Fibroblast of skin of scalp (primary cell): ENCODE measurements around the gene MNT. TPM values are rescaled to one million over a fixed set of nuclear protein-coding genes. Genes with fewer than 3 reads are reported as not detected.
"Not testable (repeated sequence)": the region's sequence is repeated elsewhere in the genome, so short reads cannot be mapped to it uniquely, and the experiment has no call there.

ENCODE experiments used
- DNase-seq: peaks from one replicate; pipeline ENCODE4 v3.0.0-alpha.2; 2013
- polyA plus RNA-seq, 2 experiments: library from polyadenylated mRNA; unstranded; fragments of 120-200 nt; gene quantifications; one replicate each; pipeline ENCODE4 v1.2.1, GENCODE V29; 2013; ENCODE audit not compliant: insufficient read length in 2 of 2

The MNT gene, protein sequence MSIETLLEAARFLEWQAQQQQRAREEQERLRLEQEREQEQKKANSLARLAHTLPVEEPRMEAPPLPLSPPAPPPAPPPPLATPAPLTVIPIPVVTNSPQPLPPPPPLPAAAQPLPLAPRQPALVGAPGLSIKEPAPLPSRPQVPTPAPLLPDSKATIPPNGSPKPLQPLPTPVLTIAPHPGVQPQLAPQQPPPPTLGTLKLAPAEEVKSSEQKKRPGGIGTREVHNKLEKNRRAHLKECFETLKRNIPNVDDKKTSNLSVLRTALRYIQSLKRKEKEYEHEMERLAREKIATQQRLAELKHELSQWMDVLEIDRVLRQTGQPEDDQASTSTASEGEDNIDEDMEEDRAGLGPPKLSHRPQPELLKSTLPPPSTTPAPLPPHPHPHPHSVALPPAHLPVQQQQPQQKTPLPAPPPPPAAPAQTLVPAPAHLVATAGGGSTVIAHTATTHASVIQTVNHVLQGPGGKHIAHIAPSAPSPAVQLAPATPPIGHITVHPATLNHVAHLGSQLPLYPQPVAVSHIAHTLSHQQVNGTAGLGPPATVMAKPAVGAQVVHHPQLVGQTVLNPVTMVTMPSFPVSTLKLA
- 15.1 TPM for polyA plus RNA-seq (2013, experiment 1 of 2; ENCODE audit: insufficient read length)
- 13.8 TPM for polyA plus RNA-seq (2013, experiment 2 of 2; ENCODE audit: insufficient read length)

DNA sequence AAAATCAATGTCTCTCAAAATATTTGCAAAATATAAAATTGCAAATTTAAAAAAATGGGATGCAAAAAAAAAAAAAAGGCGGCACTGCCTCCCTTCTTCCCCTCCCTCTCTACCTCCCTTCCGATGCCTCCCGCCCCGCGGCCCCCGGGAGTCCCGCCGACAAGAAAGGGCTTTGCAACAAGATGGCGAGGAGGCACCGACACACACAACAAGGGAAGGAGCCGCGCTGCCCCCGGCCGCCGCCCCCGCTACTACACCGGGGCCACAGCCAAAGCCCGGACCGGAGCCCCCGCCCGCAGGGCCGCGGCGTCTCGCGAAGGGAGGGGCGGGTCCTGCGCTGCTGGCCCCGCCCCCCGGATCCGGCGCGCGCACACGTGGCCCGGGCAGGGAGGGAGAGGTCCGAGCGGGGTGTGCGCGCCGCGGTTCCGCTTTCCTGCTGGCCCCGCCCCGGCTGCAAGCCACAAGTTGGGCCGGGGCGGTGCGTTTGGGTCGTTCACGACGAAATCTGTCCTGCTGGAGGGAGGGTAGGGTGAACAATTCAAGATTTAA lies at the start of gene MNT:
Gene MNT, minus strand, starts transcription at position 184 of the 549 bp plus-strand sequence. CDS start 348 bp downstream, outside the sequence.
- peak; percentile 97 for DNase-seq

- DNase-seq = no peak
Observed at GRCh38 chr17:2450016-2450650, 49.3 kb upstream of the MNT start.

DNA sequence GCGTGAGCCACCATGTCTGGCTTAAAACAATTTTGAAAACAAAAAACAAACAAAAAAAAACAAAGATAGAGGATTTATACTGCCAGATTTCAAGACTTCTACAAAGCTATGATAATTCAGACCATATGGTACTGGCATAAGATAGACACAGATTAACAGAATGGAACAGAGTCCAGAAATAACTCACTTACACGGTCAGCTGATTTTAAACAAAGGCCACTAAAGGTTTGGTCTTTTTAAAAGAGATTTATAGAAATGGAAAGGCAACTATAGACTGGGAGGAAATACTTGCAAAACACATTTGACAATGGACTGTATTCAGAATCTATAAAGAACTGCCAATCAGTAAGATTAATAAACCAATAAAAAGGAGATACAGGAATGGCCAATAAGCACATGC lies 48.6 kb upstream of the MNT start:
- DNase-seq = peak; percentile 10

- not testable (repeated sequence) for DNase-seq
Observed at GRCh38 chr17:2447479-2447878, 46.6 kb upstream of the MNT start.

DNA sequence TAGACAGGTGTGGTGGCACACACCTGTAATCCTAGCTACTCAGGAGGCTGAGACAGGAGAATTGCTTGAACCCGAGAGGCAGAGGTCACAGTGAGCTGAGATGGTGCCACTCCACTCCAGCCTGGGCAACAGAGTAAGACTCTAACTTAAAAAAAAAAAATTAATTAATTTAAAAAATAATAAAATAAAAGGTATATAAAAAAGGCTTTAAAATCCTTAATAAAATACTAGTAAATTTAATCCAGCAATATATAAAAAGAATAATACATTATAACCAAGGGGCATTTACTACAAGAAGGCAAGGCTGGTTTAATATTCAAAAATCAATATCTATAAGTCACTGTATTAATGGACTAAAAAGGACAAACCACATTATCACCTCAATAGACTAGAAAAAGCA lies 44.8 kb upstream of the MNT start:
- no peak for DNase-seq

DNA sequence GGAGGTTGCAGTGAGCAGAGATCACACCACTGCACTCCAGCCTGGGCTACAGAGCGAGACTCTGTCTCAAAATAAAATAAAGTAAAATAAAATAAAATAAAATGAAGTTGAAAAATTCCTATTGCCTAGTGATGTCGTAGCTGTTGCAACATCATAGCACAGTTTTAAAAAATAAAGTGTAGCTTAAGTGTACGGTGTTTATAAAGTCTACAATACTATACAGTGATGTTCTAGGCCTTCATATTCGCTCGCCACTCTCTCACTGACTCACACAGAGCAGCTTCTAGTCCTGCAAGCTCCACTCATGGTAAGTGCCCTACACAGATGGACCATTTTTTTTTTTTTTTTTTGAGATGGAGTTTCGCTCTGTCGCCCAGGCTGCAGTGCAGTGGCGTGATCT lies 43.5 kb upstream of the MNT start:
- no peak for DNase-seq

GRCh38 chr17:2442166-2442565 lies 41.3 kb upstream of the MNT start:
- DNase-seq = no peak

DNA sequence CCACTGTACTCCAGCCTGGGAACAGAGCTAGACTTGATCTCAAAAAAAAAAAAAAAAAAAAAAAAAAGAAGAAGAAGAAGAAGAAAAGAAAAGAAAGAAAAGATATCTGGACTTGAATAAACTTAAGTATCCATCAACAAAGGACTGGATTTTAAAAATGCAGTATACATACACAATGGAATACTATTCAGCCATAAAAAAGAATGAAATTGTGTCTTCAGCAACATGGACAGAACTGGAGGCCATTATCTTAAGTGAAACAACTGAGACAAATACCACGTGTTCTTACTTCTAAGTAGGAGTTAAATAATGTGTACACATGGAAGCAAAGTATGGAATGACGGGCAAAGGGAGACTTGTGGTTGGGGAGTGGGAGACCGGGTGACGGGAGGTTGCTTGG lies 40.1 kb upstream of the MNT start:
- DNase-seq = no peak

DNA sequence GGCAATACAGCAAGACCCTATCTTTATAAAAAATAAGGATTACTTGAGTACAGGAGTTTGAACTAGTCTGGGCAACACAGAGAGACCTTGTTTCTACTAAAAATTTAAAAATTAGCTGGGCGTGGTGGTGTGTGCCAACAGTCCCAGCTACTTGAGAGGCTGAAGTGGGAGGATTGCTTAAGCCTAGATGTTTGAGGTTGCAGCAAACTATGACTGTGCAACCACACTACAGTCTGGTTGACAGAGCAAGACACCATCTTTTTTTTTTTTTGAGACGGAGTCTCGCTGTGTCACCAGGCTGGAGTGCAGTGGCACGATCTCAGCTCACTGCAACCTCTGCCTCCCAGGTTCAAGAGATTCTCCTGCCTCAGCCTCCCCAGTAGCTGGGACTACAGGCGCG lies 39.1 kb upstream of the MNT start:
- peak; percentile 30 for DNase-seq

DNA sequence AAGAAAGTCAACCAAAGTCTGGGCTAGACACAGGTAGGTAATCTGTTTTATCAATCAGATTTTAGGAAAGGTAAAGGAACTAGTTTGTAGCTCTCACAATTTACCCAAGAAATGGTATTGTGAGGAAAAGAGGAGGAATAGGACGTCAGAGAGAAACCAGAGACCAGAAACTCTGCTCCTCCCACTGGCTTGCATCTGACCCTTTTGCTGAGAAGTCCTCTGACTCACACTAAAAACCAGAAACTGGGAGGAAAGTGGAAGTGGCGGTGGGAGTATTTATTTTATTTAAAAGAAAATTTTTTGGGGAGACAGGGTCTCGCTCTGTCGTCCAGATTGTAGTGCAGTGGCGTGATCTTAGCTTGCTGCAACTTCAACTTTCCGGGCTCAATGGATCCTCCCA lies 38.0 kb upstream of the MNT start:
- peak; percentile 15 for DNase-seq

- no peak for DNase-seq
Observed at GRCh38 chr17:2436316-2436905, 35.6 kb upstream of the MNT start.

DNA sequence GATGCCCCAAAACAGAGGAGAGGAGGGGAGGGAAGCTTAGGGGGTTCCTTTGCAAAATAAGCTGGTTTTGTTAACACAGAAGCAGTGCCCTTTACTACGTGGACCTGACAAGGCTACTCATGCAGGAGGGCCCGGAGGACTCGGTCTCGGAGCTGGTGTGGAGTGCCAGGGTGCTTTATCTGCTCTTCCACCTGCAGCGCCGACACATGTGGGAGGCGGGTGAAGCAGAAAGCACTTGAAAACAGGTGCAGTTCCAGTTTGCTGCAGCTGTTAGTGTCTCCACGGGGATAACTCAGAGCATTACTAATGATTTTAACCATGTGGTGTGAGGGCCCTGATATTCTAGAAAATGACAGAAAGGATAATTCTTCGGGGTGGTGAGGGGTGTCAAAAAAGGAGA lies 35.0 kb upstream of the MNT start:
- no peak for DNase-seq

DNA sequence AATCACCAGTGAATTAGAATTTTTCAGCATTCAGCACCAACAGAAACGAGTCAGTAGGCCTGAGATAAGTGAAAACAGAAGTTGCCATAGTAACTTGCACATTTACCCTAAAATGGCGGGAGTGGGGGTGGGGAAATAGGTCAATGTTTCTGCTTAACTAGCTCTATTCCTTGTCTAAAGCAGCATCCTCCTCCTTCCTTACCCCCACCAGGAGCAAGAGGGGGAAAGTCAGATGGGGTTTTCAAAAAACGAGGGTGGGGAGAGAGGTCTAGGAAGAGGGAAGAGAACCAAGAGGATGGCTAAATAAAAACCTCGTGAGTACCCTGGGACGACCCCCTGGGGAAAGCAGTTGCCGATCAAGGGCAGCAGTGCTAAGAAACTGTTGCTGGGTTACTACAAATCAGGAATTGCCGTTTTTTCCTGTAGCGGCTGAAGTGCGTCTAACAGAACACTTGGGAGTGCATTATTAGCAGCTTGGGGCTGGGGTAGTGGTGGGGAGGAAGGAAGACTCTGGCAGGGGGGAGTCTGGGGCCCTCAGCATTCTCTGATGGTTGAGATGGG lies 34.4 kb upstream of the MNT start:
- DNase-seq = peak; percentile 44

DNA sequence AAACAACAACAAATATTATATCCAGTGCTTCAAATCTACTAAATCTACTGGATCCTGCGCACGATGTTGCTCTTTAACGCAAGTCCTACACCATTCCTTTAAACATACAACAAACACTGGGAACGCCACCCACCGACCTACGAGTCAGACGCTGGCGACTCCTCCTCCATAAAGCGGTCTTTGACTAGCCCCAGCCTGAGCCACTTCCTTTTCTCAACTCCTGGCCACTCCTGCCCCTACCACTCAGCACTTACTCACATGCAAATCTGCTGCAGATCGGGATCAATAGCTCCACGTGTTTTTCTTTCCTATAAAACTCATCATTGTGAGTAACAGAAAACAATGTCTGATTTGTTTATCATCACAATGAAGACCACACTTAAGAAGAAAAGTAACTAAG lies 32.8 kb upstream of the MNT start:
- no peak for DNase-seq

- DNase-seq = no peak
Observed at GRCh38 chr17:2427910-2428309, 27.1 kb upstream of the MNT start.

DNA sequence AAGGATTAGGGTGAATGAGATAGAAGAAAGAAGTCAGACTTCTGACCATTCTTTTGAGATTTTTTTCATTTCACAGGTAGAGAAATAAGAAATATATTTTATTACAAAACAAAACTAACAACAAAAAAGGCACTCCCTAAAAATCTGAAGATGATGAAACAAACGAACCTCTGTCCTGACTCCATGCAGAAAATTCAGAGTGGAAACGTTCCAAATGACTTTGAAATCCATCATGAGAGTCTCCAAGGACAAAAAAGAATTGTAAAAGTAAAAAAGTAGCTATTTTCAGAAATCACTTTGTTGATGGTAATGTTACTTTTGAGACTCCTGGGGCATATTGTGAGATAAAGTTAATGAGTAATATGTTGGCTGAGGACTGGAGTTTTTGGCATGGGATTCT lies 26.4 kb upstream of the MNT start:
- DNase-seq = no peak

- no peak for DNase-seq
Observed at GRCh38 chr17:2423271-2423670, 22.4 kb upstream of the MNT start.

DNA sequence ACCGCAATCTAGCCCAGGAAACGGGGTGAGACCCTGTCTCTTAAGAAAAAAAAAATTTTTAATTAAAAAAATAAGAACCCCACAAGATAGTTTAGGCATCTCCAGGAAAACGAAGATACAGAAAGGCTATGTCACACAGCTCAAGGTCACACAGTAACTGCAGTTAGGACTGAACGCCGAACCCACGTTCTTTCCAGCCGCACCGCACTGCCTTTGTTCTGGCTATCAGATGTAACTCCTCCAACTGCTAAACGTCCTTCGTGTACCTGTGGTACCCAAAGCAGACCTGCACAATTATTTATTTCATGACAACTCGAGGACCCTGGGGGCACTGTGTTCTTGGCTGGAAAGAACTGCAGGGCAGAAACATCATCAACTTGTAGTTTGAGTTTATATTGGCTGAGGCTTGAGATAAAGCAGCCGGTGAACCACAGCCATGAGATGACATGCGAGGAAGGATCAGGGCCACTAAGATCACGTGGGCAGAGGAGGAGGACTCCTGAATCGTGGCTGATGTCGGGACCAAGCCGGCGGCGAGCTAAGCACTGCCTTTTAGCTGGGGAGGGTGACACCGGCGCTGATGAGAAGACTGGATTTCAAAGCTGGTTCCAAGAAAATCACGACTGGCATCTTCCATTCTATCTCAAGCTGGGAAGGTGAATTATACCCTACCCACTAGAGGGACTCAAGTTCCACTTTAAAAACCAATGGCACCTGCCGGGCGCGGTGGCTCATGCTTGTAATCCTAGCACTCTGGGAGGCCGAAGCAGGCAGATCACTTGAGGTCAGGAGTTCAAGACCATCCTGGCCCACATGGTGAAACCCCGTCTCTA lies 20.7 kb upstream of the MNT start:
- no peak for DNase-seq

DNA sequence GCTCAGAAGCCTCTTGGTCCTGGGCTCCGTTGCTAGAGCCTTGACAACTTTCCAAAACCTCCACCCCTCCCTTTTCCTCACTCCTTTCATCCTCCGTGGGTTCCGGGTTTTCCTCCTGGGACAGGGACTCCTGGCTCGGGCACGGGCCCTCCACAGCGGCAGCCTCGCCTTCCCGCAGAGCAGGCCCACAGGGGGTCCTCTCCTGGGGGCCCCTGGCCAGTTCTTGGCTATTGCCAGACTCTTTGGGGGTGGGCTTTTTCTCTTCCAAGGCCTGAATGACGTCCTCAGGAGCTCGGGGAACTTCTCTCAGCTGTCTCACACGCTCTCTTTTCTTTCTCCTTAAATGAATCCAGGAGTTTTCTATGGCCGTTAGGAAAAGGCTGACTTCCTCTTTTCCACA lies 19.3 kb upstream of the MNT start:
- no peak for DNase-seq

DNA sequence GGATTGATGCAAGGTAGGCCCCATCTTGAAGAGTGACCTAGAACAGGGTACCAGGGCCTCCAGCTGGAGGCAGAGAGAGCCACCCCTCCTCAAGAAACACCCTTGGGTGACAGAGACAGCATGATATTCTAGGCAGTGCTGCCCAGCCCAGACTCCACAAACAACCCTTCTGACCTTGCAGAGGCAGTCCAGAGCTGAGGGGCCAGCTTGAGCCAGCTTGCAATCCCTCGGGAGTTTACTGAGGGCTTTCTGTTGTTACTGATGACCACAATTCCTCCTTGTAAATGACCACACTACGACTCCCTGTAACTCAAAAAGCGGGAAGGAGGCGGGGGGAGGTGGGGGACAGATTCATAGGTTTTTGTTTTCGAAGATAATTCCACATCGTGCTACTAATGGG lies 18.6 kb upstream of the MNT start:
- DNase-seq = no peak

DNA sequence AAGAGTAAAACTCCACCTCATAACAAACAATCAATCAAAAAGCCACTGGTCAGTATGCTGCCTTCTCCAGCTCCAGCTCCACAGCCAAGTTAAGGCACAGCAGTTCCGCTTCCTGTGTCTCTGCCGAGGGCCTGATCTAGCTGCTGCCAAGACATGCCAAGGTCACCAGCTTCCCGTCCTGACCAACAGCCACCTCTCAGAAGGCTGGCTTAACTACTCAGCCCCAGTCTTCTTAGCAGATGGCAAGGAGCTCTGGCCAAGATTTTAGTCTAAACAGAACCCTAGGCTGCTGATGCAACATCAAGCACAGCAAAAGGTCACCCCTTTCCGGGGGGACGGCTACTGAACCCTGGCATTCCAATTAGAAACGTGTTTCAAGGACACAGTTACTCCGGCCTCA lies 17.7 kb upstream of the MNT start:
- no peak for DNase-seq
